RCC 7860 (cell line): ENCODE data around the gene MARK3.

Experiments used
- DNase-seq: peaks from one replicate; pipeline ENCODE4 v3.0.0-alpha.2; 2015; ENCODE audit warnings: low spot score
- FAIRE-seq: peaks from 2 replicates; lab custom pipeline; 2012; peaks lifted over from hg19 to GRCh38; lab: Jason Lieb, UNC

MARK3 gene

DNA sequence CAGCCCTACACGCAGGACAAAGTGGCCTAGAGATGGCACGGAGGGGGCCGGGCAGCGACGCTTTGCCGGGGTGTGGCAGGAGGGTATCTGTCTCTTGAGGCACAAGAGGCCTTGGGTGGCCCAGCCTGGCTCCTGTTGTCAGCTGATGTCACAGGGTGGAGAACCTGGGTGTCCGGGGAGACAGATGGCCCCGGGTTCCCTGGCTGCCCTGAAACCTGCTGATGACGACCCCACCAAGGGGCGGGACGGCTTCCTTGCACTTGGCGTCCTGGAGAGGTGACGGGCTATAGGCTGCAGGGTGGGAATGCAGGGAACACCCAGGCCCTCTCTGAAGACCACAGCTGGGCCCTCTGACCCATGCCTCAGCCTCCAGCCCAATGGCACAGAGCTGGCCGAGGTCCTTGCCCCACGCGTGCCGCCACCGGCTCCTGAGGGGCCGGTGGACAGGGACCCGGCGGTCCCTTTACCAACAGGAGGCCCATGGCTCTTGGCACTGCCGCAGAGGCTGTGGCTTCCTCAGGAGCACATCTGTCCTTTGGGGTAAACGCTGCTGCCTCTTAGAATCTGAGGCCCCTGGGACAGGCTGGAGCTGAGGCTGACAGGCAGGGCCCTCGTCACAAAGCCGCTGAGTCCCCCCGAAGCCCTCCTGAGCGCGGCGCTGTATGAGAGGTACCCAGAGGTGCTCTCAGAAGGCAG lies 160.2 kb downstream of the MARK3 start:
- no peak for FAIRE-seq

DNA sequence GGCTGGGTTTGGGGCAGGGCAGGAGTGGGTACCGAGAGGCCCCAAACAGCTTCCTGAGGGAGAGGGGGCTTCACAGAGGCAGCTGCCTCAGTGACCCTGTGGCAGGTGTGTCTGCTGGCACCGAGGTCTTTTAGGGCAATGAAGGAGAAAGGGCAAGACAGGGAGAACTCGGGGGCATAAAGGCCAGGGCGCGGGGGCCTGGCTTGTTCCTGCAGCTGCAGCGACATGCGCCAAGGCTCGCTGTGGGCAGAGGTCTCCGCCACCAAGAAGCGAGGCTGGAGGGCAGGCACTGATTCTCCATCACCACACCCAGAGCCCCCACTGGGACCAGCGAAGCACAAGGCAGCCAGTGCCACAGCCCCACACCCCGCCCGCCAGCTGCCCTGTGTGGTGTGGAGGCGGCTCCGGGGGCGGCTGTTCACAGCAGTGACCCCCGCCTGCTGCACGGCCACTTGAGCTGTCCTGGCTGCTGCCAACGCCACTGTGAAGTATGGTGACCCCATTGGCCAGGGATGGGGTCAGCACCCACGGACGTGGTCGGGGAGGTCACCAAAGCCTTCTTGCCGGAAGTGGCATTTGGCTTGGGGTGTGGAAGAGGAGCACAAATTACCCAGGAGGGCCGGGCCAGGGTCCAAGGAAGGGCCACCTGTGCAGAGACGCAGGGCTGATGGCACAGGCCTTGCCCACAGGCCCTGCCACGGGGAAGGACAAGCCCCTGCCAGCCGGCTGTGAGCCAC lies 160.9 kb downstream of the MARK3 start:
- FAIRE-seq (no peak), DNase-seq (no peak)

More for the DNA sequence above, 160.2 kb downstream of the MARK3 start:
- no peak for DNase-seq

DNA sequence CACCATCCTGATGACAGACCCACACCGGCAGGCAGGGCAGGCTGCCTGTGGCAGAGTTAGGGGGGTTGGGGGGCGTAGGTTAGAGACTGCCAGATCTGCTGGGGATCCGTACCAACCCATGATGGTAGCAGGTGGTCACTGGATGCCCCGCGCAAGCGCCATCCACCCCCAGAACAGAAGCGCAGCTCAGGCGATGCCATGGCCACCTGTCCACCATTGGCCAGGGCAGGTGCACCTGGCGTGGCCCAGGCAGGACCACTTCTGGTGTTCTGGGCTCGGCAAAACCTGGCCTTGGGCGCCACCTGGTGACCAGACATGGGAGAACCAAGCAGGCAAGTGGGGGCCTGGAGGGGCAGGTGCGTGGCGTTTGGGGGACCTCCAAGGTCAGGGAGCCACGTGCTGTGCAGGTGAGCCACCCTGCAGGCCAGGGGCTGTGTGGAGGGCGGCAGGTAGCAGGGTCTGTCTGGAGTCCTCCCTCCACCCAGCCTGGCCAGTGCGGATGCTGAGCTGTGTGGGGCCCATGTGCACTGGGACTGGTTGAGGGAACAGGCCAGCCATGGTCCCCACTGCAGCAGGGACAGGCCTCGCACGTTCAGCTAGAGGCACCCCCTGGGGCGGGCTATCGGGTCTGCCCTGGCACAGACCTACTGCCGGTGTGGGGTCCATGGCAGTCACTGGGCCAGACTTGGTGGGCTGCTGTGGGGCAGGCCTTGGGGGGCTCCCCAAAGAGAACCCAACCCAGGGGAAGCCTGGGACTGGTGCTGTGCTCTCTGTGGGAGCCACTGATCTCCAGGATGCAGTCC lies 161.6 kb downstream of the MARK3 start:
- DNase-seq (peak; percentile 5), FAIRE-seq (no peak)

DNA sequence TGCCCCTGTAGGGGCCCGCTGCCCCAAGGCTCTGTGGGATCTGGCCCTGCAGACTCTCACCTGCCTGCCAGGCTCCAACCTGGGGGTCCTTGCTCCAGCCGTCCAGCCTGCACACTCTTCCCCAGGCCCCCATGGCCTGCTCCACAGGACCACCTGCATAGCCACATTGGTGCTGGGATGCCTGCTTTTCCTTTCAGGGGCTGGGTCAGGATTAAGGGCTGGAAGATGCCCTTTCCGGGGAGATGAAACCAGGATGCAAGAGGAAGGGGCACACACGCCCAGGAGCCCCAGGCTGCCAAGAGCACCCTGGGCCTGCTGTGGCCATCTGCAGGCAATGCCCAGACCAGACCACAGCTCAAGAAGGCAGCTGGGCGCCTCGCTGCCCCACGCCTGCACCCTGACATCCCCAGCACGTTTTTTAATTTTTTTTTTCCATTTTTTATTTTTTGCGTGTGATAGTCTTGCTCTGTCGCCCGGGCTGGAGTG lies 162.3 kb downstream of the MARK3 start:
- FAIRE-seq, result no peak

DNA sequence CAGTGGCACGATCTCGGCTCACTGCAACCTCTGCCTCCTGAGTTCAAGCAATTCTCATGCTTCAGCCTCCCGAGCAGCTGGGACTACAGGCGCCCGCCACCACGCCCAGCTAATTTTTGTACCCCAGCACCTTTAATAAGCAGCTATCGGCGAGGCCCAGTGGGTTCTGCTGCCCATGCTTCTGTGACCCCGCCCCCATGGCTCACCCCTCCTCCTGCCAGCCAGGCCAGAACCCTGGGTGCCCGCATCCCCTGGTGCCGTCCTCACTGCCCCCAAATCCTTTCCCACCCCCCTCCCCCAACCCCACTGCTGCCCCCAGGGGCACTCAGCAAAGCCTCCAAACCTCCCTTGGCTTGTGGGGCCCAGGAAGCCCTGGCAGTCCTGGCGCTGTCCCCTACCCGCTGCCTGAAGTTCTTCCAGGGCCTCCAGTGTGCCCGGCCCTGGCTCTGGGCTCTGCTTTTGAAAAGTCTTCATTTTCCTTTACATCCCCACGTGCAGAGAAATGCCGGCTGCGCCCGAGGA lies 162.8 kb downstream of the MARK3 start:
- FAIRE-seq (no peak), DNase-seq (no peak)

More for the DNA sequence above, 162.3 kb downstream of the MARK3 start:
- DNase-seq, result no peak

DNA sequence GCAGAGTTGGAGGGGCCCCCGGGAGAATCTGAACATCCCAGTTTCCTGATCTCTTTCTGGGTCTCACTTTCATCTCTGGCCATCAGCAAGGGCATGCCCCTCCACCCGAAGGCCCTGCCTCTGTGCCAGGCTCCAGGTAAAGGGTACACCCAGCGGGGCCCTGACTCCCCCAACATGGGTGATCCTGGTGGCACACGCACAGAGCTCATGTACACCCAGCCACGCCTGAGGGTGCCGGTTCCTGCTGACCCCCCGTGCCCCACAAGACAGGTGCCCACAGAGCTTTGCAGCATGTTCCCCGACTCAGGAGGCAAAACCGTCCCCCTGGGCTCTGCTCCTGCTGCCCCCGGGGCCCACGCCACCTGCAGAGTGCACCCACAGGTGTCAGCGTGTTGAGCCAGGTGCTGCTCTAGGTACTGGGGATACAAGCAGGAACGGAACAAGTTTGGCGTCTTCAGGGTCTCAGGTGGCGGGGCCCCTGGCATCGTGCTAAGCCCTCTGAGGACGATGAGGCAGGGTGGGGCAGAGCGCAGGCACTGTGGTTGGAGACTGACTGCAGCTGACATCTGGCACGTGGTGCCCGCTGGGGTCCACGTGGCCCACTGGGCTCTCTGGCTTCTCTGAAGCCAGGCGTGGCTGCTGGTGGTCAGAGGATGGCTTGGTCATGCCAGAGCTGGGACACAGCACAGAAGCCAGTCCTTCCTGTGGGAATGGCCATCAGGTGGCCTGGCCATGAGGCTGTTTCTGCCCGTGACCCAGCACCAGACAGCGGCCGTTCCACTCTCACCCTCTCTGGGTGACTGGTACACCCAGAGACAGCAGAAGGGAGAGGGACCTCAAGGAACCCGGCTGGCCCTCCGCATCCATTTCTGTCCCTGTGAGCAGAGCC lies 163.5 kb downstream of the MARK3 start:
- no peak for DNase-seq

DNA sequence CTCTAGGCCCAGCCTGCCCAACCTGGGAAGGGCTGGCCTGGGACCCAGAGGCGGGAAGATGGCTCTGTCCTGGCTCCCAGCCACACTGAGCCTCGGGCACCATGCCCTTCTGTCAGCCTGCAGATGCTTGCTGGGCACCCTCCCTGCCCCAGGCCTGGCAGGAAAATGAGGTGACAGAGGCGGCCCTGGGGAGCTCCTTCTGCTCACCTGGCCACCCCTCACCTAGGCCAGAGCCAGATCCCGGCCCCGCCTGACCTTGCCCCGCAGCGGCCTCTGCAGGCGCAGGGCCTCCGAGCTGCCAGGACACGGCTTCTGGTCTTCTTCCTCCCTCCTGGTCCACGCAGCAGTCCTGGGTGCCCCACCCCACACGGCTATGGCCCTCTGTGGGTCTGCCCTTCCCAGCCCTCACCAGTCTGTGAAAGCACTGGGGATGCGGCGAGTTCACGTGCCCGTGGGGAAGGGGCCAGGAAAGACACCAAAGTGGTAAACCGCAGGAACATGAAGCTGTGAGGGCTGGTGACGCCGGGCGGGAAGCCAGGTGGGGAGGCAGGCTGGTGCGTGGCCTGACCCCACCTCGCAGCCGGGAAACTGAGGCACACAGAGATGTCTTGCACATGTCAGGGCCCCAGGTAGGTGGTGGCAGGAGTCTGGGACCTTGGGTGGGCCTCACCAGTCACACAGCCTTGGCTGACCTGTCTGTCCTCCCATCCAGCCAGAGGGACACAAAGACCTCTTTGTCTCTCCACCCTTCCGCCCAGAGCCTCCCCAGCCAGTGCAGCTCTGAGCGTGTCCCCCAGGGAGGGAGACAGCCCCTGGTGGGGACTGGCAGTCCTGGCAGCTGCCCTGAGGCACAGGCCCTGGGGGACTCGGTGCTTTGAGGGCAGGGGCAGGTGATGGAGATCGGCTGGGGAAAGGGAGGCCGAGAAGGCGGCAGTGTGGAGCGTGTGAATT lies 164.4 kb downstream of the MARK3 start:
- no peak for FAIRE-seq
- DNase-seq, result no peak

More for the DNA sequence above, 163.5 kb downstream of the MARK3 start:
- no peak for FAIRE-seq

DNA sequence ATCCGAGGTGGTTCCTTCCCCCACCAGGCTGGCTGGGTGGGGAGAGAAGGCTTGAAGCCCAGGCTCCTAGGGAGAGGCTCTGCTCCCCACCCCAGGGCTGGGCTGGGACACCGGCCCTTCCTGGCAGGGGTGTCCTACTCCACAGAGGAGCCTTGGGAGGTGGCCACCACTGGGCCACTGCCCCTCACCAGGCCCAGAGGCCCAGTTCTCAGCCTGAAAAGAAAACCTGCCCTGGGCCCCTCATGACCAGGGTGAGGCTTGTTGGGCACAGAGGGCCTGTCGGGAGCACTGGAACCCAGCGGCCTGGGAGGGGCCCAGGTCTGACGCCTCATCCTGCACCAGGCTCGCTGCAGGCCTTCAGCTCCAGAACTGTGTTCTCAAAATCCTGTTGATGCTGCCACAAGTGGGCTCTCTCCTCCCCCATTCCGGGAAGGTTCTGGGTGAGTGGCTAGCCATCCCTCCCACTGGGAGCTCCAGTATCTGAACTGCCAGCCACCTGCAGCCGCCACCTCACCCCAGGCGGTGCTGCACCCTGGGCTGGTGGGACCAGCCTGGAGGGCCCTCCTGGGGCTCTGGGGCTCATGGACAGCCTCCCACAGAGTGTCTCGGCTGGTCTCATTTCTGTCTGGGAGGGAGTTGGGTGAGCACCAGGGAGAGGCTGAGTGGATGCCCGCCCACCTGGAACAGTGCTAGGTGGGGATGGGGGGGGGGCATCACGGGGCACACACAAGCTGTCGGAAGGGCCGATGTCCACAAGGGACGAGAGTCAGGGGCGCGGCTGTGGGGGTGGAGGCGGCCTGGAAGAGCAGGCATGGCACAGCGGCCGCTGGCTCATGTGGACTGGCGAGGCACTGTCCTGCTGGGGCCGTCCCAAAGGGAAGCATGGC lies 165.5 kb downstream of the MARK3 start:
- FAIRE-seq, result peak; percentile 68
- DNase-seq, result peak; percentile 58

DNA sequence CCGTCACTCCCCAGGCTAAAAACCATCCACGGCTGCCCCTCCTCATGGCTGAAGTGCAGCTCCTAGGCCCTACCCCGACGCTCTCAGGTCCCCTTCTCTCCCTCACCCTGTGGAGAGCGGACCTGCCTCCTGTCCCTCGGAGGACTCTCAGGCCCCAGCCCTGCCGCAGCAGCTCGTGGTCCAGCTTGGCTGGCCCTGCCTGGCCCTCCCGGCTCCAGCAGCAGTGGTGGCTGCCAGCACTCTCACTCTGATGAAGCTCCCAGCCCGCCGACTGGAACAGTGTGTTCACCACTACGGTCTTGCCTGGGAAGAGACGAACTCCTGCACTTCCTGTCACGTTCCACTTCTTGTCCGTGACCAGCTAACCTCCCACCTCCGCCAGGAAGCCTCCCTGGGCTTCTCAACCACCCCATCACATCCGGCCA lies 166.1 kb downstream of the MARK3 start:
- DNase-seq (peak; percentile 56), FAIRE-seq (no peak)

DNA sequence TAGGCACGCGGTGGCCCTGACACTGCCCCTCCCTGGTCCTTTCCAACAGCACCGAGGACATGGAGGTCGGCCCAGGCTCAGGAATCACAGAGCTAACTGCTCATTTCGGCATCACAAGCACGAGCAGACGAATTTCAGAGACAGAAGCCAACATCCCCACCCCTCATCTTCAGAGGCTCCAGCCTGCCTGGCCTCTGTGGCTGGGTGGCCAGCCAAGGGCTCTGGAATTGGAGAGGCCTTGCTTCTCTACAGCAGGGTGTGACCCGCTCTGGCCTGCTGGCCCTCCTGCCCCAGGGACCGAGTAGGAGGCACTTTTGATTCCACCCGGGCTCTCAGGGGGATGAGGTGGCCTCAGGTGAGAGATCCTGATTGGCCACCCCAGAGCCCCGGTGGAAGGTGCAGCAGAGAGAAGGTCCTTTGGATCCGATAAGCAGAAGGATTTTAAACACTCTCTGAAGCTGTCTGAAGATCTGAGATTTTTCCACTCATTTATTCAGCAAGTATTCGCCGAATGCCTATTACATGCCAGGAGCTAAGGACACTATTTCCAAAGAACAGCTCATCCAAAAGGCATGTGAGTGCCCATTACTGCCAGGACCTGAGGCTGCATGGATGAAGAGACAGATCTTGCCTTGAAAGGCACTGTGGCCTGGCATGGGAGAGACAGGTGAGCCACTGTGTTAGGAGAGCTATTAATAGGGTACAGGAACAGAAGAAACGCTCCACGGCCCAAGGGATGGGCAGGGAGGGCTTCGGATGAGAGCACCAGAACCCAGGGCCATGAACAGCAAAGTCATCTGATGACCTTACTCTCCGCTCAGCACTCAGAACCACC lies 167.0 kb downstream of the MARK3 start:
- DNase-seq (peak; percentile 82), FAIRE-seq (peak; percentile 85)

DNA sequence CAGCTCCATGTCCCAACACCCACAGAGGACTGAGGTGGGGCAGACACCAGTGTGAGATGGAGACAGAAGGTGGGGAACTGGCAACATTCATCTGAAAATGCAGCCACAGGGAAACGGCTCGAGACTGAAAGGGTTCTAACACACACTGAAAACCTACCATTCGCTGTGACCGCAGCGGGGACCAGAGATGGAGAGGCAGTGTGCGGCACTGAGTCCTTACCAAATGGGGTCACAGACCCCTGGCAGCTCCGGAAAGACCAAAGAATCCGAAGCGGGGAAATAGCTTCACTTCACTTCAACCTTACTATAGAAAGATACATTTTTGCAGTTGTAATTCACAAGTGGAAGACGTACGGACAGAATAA lies 167.6 kb downstream of the MARK3 start:
- DNase-seq, result no peak
- FAIRE-seq, result no peak
